B cell (primary cell): Measurements from ENCODE around the gene ZRANB3. TPM values are rescaled to one million over a fixed set of nuclear protein-coding genes. Genes with fewer than 3 reads are reported as not detected.

Experiments used
- ATAC-seq: fragments of 200-7000 bp; cut with Tn5 transposase; one replicate; pipeline ENCODE4 v1.10.0; 2021; ENCODE audit warnings: low read depth, mild to moderate bottlenecking, moderate number of reproducible peaks, moderate library complexity
- CTCF ChIA-PET: fragments of 350-600 bp; sonication (Branson Sonifier 250); formaldehyde crosslinking; loops from one replicate; lab custom pipeline; 2021; ENCODE audit warnings: antibody characterized with exemption, inconsistent platforms; lab: Charles Lee
- POLR2A ChIA-PET: fragments of 350-600 bp; sonication (Branson Sonifier 250); formaldehyde crosslinking; loops from one replicate; lab custom pipeline; 2021; ENCODE audit warnings: antibody characterized with exemption; lab: Charles Lee
- DNase-seq: peaks from one replicate; pipeline ENCODE4 v3.0.0; 2013
- H2AFZ ChIP-seq: 2 replicates; pipeline ENCODE4 v1.6.1; 2012; ENCODE audit warnings: mild to moderate bottlenecking, low read depth, low read length; ENCODE audit not compliant: insufficient read depth, poor library complexity, severe bottlenecking
- H3K27ac ChIP-seq, 2 donors: 1 replicate in 1 of 2; 2 replicates in 1 of 2; pipeline ENCODE4 v1.5.1; 2012 to 2013; ENCODE audit warnings: low read length in 2 of 2, mild to moderate bottlenecking in 2 of 2, moderate library complexity in 1 of 2
- H3K27me3 ChIP-seq, 4 experiments: fragments of 200-600 bp in 1 of 4; sonication (generic) in 1 of 4; replicated peaks in 1 of 4; 1 replicate in 2 of 4; 2 replicates in 2 of 4; pipeline versions ENCODE4 v1.6.1 to v1.7.0; 2013 to 2016; ENCODE audit warnings: low read length in 3 of 4, mild to moderate bottlenecking in 2 of 4, mixed read lengths in 1 of 4, moderate library complexity in 1 of 4; ENCODE audit not compliant: insufficient read depth in 4 of 4, control insufficient read depth in 3 of 4; ENCODE audit errors: control extremely low read depth in 1 of 4
- H3K36me3 ChIP-seq, 2 experiments: replicated peaks in 1 of 2; 1 replicate in 1 of 2; 2 replicates in 1 of 2; pipeline versions ENCODE4 v1.6.1 to v1.7.1; 2013; ENCODE audit warnings: low read length in 1 of 2; ENCODE audit not compliant: insufficient read depth in 2 of 2, control insufficient read depth in 1 of 2; ENCODE audit errors: control extremely low read depth in 1 of 2, extremely low read depth in 1 of 2
- H3K4me1 ChIP-seq, 2 donors: fragments of 200-600 bp in 1 of 2; sonication (generic) in 1 of 2; 1 replicate in 1 of 2; 2 replicates in 1 of 2; pipeline versions ENCODE4 v1.5.1 to v1.6.1; 2013 to 2017; ENCODE audit warnings: low read length in 2 of 2; ENCODE audit not compliant: control insufficient read depth in 2 of 2, insufficient read depth in 2 of 2
- H3K4me2 ChIP-seq: replicated peaks from 2 replicates; pipeline ENCODE3; 2012; ENCODE audit warnings: mild to moderate bottlenecking, low read depth, low read length; ENCODE audit not compliant: poor library complexity, severe bottlenecking
- H3K4me3 ChIP-seq, 5 experiments: fragments of 200-600 bp in 1 of 5; sonication (generic) in 1 of 5; 1 replicate in 3 of 5; 2 replicates in 2 of 5; pipeline versions ENCODE4 v1.5.1 to v1.7.0; 2011 to 2016; ENCODE audit warnings: low read length in 4 of 5, mild to moderate bottlenecking in 4 of 5, low read depth in 2 of 5, control low read depth in 1 of 5, moderate library complexity in 1 of 5; ENCODE audit not compliant: insufficient read depth in 1 of 5; ENCODE audit errors: control extremely low read depth in 1 of 5, extremely low read depth in 1 of 5
- H3K79me2 ChIP-seq: fragments of 200-600 bp; sonication (generic); one replicate; pipeline ENCODE4 v1.6.0; 2016; ENCODE audit warnings: low read length; ENCODE audit not compliant: control insufficient read depth, insufficient read depth
- H3K9ac ChIP-seq: fragments of 200-600 bp; sonication (generic); 2 replicates; pipeline ENCODE4 v1.6.1; 2017; ENCODE audit warnings: mild to moderate bottlenecking, low read length, moderate library complexity
- H3K9me3 ChIP-seq, 3 donors: one replicate each; pipeline versions ENCODE4 v1.6.1 to v1.7.1; 2013; ENCODE audit warnings: low read length in 2 of 3; ENCODE audit not compliant: control insufficient read depth in 2 of 3, insufficient read depth in 1 of 3; ENCODE audit errors: control extremely low read depth in 1 of 3
- H4K20me1 ChIP-seq: 2 replicates; pipeline ENCODE4 v1.6.0; 2012; ENCODE audit warnings: mild to moderate bottlenecking, low read length; ENCODE audit not compliant: insufficient read depth, control insufficient read depth, poor library complexity, severe bottlenecking
- H3K27ac Mint-ChIP-seq: one replicate; pipeline ENCODE4 v1.8.0; 2021; ENCODE audit warnings: mixed read lengths
- H3K27me3 Mint-ChIP-seq: one replicate; pipeline ENCODE4 v1.8.0; 2021; ENCODE audit warnings: mixed read lengths
- H3K4me1 Mint-ChIP-seq: one replicate; pipeline ENCODE4 v1.8.0; 2021; ENCODE audit warnings: mixed read lengths
- H3K4me3 Mint-ChIP-seq: one replicate; pipeline ENCODE4 v1.8.0; 2021; ENCODE audit warnings: mixed read lengths
- H3K9me3 Mint-ChIP-seq: one replicate; pipeline ENCODE4 v1.8.0; 2022; ENCODE audit warnings: mixed read lengths; ENCODE audit not compliant: insufficient read depth
- EZH2 ChIP-seq: IDR thresholded peaks from 2 replicates; pipeline ENCODE4 v1.6.1; 2012; ENCODE audit warnings: borderline replicate concordance, low read depth, mild to moderate bottlenecking, moderate library complexity, low read length; ENCODE audit not compliant: insufficient read depth, poor library complexity, severe bottlenecking
- WGBS: methylation state at CpG from one replicate; pipeline ENCODE4 v1.1.5; 2013; ENCODE audit warnings: missing lambda C conversion rate; ENCODE audit not compliant: insufficient coverage; 5-methylcytosine and 5-hydroxymethylcytosine counted together
- intact Hi-C: fragments of 100-400 bp; cut with micrococcal nuclease; formaldehyde crosslinking; loops from one replicate; pipeline ENCODE4 v1.10.0; 2022
- polyA minus RNA-seq: library from RNA; depleted of rRNA, polyadenylated mRNA; stranded (reverse); fragments of >200 nt; gene quantifications from 2 replicates; pipeline ENCODE4 v1.2.3, GENCODE V29; 2012
- polyA plus RNA-seq: library from polyadenylated mRNA; depleted of rRNA; stranded (reverse); fragments of >200 nt; gene quantifications from 2 replicates; pipeline ENCODE4 v1.2.3, GENCODE V29; 2012
- total RNA-seq, 2 donors: library from RNA; stranded (reverse); fragments of 120-200 nt in 1 of 2; gene quantifications; 1 replicate in 1 of 2; 2 replicates in 1 of 2; pipeline versions ENCODE4 v1.2.3 to v1.2.4, GENCODE V29; 2013 to 2022
- TF ChIP-seq, protein P1 (sequence below): fragments of 200-600 bp; IDR thresholded peaks from one replicate; pipeline ENCODE4 v1.8.0; 2022; ENCODE audit warnings: antibody characterized with exemption, mild to moderate bottlenecking

The ZRANB3 gene
- total RNA-seq (8.7 and 9.8 TPM in 2 replicates), polyA plus RNA-seq (2.4 TPM in 2 replicates), polyA minus RNA-seq (2.4 and 3.7 TPM in 2 replicates)
- 8.6 TPM for total RNA-seq (2013)

DNA sequence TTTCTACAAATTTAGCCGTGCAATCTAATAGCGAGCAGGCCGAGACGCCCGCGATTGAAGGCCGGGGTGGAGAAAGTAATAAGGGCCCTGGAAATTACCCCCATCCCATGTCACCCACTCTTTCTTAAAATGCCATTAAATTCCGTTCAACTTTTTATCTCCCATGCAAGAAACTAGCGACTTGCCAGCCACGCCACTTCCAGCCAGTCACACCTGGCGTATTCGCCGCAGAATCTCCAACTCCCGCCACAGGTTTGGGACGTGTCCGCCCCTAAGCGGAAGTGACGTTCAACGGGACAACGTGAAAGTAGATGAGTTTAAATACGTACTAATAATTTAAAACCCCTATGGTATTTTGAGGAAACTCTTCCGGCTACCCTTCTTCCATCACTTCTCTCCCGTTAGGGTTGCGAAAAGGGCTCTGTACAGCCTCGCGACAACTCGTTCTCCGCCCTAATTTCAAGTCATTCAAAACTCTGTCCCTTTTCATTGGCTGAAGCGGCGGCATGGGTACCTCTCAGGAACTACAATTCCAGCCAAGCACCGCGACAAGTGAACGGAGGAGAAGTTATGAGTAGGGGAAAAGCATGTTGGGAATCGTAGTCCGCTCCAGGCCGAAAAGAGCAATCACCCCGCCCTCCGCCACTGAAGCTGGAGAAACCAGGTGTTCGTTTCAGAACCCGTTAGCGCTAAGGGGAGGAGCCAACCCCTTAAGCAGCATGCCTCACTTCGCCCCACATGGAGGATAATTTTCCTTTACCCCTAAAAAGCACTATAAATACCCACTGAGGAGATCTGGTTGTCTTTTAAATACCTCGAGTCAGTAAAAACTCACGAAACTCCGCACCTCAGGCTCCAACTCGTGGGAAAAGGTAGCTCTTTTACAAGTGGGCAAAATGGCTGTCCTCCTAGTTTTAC is at the start of gene ZRANB3:
Gene ZRANB3, minus strand, starts transcription at position 906 of the 918 bp plus-strand sequence.
- peaks cover 40% of the 10 kb centered on the region for H3K79me2 ChIP-seq
- CTCF ChIA-PET, result interaction anchor here (0.6 kb wide), 1 partner anchor 37 kb away, joined by 3 read pairs; no protein-coding TSS in a partner anchor
- H3K9me3 Mint-ChIP-seq, result no peaks in the 10 kb centered on the region

More for the DNA sequence above, at the start of gene ZRANB3:
- DNase-seq (peak; percentile 98), ATAC-seq (peak; percentile 70)
- H2AFZ ChIP-seq, result peak within 1 kb of the TSS; percentile 100
- H3K4me2 ChIP-seq, result peak within 1 kb of the TSS; percentile 95
- H4K20me1 ChIP-seq, result no peaks in the 10 kb centered on the region
- H3K9ac ChIP-seq, result peak within 1 kb of the TSS; percentile 82
- TF ChIP-seq EZH2, result no peak
- TF ChIP-seq, protein P1, sequence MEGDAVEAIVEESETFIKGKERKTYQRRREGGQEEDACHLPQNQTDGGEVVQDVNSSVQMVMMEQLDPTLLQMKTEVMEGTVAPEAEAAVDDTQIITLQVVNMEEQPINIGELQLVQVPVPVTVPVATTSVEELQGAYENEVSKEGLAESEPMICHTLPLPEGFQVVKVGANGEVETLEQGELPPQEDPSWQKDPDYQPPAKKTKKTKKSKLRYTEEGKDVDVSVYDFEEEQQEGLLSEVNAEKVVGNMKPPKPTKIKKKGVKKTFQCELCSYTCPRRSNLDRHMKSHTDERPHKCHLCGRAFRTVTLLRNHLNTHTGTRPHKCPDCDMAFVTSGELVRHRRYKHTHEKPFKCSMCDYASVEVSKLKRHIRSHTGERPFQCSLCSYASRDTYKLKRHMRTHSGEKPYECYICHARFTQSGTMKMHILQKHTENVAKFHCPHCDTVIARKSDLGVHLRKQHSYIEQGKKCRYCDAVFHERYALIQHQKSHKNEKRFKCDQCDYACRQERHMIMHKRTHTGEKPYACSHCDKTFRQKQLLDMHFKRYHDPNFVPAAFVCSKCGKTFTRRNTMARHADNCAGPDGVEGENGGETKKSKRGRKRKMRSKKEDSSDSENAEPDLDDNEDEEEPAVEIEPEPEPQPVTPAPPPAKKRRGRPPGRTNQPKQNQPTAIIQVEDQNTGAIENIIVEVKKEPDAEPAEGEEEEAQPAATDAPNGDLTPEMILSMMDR, result no peak
- H3K27me3 Mint-ChIP-seq, result no peaks in the 10 kb centered on the region
- H3K27me3 ChIP-seq, result no peaks in the 10 kb centered on the region
- intact Hi-C loops, result loop anchor here (1.0 to 10.0 kb wide), 4 partner anchors 345 to 604 kb away; partner anchors contain the start of gene RAB3GAP1
- H3K36me3 ChIP-seq, result no peaks in the 10 kb centered on the region
- WGBS, result under 1% methylated on average over 22 of the region's 46 CpGs
- peaks cover 12% of the 10 kb centered on the region for H3K4me1 Mint-ChIP-seq
- H3K4me1 ChIP-seq, result peaks cover 13 to 14% of the 10 kb centered on the region in 2 donors
- no peaks in the 10 kb centered on the region for H3K9me3 ChIP-seq
- POLR2A ChIA-PET, result interaction anchor here (0.8 to 1.3 kb wide), 3 partner anchors 479 to 612 kb away, joined by 3 to 8 read pairs (median 3); partner anchors contain the start of genes CCNT2 and RAB3GAP1
- H3K4me3 ChIP-seq, result peak within 1 kb of the TSS; percentile 81 to 100 (median 91)
- peak within 1 kb of the TSS; percentile 86 to 88 for H3K27ac ChIP-seq
- H3K4me3 Mint-ChIP-seq, result no peak within 1 kb of the TSS
- H3K27ac Mint-ChIP-seq, result peak within 1 kb of the TSS; percentile 81
